GM10248 (cell line): ENCODE results near the gene CFAP54.
"Not testable (repeated sequence)": the region's sequence is repeated elsewhere in the genome, so short reads cannot be mapped to it uniquely, and the experiment has no call there.

Experiments used
- CTCF ChIA-PET: fragments of 300-600 bp; sonication (Branson Sonifier 250); formaldehyde crosslinking; extraction: SDS; loops from one replicate; lab custom pipeline; 2021; ENCODE audit warnings: antibody characterized with exemption; lab: Yijun Ruan, JAX
- POLR2A ChIA-PET: fragments of 350-650 bp; sonication (Branson Sonifier 250); formaldehyde crosslinking; extraction: SDS; loops from one replicate; lab custom pipeline; 2020; ENCODE audit warnings: antibody characterized with exemption; lab: Yijun Ruan, JAX
- DNase-seq: peaks from one replicate; pipeline ENCODE4 v3.0.0; 2012; ENCODE audit errors: extremely low spot score
- TF ChIP-seq, protein P1 (sequence below): IDR thresholded peaks from 2 replicates; pipeline ENCODE4 v1.5.1; 2012; ENCODE audit warnings: mild to moderate bottlenecking, low read depth; ENCODE audit errors: extremely low read depth, missing control alignments, control extremely low read depth

Gene CFAP54

DNA sequence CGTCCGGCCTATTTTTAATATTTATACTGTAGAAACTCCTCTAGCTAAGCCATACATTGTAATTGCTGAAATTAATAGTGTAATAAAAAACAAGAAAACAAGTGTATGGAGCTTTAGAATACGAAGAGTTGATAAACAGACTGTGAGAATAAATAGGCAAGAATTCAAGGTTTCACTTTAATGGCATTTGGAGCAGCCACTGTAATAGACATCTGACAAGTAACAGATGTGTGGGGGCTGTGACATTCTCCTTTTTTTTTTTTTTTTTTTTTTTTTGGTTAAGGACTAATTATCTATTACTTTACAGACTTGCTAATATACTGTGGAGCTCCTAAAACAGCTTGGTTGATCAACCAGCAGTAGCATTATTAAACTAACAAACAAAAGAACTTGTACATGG is 42.1 kb upstream of the CFAP54 start:
- no peak for DNase-seq
- TF ChIP-seq, protein P1, sequence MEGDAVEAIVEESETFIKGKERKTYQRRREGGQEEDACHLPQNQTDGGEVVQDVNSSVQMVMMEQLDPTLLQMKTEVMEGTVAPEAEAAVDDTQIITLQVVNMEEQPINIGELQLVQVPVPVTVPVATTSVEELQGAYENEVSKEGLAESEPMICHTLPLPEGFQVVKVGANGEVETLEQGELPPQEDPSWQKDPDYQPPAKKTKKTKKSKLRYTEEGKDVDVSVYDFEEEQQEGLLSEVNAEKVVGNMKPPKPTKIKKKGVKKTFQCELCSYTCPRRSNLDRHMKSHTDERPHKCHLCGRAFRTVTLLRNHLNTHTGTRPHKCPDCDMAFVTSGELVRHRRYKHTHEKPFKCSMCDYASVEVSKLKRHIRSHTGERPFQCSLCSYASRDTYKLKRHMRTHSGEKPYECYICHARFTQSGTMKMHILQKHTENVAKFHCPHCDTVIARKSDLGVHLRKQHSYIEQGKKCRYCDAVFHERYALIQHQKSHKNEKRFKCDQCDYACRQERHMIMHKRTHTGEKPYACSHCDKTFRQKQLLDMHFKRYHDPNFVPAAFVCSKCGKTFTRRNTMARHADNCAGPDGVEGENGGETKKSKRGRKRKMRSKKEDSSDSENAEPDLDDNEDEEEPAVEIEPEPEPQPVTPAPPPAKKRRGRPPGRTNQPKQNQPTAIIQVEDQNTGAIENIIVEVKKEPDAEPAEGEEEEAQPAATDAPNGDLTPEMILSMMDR = no peak
- CTCF ChIA-PET = interaction anchor here (1.0 to 2.3 kb wide), 3 partner anchors 10 to 42 kb away, joined by 3 to 8 read pairs (median 3); partner anchors contain the start of gene CFAP54
- POLR2A ChIA-PET = no interaction called here

DNA sequence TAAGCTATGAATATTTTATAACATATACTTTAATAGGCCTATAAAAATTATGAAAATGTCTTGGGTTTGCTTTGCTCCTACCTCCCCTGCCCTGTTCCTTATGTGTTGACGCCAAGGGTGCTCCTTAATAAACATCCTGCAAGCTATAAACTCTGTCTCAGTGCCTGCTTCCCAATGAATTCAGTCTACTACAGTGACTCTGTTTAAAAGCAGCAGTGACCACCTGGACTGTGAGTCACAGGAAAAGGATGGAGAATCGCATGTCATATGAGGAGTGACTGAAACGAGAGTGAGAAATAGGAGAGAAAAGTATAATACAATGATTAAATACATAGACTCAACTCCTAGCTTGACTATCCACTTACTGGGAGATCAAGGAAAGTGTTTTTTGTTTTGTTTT is 41.1 kb upstream of the CFAP54 start:
- CTCF ChIA-PET = interaction anchor here (1.1 to 2.3 kb wide), 2 partner anchors 9 to 48 kb away, joined by 4 to 8 read pairs; partner anchors contain the start of gene CDK17
- POLR2A ChIA-PET = no interaction called here
- TF ChIP-seq, protein P1 = no peak
- DNase-seq = no peak

DNA sequence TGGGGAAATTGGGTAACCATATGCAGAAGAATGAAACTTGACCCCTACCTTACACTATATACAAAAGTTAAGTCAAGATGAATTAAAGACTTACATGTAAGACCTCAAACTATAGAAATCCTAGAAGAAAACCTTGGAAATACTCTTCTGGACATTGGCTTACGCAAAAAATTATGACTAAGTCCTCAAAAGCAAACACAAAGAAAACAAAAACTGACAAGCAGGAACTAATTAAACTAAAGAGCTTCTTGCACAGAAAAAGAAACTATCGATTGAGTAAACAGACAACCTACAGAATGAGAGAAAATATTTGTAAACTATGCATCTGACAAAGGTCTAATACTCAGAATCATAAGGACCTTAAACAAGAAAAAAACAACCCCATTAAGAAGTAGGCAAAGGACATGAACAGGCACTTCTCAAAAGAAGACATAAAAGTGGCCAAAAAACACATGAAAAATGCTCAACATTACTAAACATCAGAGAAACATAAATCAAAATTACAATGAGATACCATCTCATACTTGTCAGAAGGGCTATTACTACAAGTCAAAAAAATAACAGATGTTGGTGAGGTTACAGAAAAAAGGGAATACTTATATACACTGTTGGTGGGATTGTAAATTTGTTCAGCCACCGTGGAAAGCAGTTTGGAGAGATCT is 37.0 kb upstream of the CFAP54 start:
- POLR2A ChIA-PET = no interaction called here
- TF ChIP-seq, protein P1 = no peak
- CTCF ChIA-PET = interaction anchor here (2.3 to 2.4 kb wide), 2 partner anchors 14 to 22 kb away, joined by 5 to 7 read pairs; no protein-coding TSS in a partner anchor
- DNase-seq = no peak

DNA sequence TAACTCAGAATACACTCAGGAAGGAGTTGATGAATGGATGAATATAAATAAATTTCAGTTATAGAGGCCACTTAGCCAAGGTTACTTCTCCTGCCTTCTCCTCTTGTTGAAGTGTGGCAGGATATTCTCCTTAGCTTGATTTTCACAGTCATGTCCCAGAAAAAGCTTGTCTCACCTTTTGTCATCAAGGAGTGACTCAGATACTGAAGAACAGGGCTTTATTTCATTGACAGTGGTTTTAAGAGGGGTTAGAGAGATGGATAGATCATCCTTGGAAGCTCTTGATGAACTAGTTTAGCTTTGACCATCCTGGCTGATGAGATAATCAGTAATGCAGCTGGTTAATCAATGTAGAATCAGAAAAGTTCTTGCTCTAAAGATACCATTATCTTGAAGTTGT is 35.0 kb upstream of the CFAP54 start:
- no peak for DNase-seq
- TF ChIP-seq, protein P1 = no peak
- ChIA-PET CTCF (interaction anchor here (0.8 to 2.4 kb wide), 8 partner anchors 9 to 62 kb away, joined by 3 to 7 read pairs (median 4); partner anchors contain the start of gene CFAP54), POLR2A (no interaction called here)

DNA sequence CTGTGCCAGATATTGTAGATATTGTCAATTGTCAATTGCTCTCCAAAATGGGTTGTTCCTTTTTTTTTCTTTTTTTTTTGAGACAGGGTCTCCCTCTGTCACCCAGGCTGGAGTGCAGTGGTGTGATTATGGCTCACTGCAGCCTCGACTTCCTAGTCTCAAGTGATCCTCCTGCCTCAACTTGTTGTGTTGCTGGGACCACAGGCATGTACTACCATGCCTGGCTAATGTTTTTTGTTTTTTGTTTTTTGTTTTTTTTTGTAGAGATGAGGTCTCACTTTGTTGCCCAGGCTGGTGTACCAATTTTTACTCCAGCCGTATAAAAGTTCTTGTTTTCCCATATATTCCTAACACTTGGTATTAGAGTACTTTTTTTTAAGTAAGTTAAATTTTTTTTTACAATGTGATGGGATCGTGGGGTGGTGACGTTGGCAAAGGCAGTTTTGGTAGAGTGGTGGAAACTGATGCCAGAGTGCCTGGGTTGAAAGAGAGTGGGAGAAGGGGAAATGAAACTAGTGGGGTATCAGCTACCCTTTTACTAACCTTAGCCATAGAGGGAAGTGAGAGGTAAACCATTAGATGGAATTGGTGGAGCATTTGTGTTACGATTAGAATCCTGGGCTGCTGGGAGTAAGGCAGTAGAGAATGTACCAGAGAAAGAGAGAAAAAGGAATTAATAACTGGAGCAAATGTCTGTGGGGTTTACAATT is 33.0 kb upstream of the CFAP54 start:
- DNase-seq = peak; percentile 36
- CTCF ChIA-PET = interaction anchor here (2.1 kb wide), 1 partner anchor 9 kb away, joined by 8 read pairs; no protein-coding TSS in a partner anchor
- TF ChIP-seq, protein P1 = no peak
- POLR2A ChIA-PET = no interaction called here

DNA sequence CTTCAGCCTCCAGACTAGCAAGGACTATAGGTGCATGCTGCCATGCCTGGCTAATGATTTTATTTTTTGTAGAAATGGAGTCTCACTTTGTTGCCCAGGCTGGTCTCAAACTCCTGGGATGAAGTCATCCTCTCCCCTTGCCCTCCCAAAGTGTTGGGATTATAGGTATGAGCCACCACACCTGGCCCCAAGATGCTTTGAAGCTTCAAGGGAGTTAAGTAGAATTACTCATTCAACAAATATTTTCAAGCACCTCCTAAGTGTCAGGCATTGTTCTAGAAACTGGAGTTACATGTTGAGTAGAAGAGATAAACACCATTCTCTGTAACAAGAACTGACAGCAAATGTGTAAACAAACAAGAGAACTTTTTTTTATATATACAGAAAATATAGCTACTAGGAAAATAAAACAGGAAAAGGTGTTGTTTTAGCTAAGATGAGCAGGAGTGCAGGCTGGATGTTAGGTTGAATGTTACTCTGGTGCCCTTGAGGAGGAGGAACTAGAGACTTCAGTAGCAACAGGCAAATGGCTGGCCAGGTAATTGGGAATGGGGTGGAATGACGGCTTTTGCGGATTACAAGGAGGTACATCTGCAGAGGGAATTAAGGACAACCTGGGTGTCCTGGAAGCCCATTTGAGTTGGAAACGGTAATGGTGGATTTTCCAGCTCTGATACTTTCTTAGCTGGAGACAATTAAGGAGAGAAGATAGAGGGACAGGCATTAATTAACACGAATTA is 32.0 kb upstream of the CFAP54 start:
- TF ChIP-seq, protein P1 = no peak
- ChIA-PET POLR2A (no interaction called here), CTCF (interaction anchor here (1.1 to 2.1 kb wide), 2 partner anchors 10 to 12 kb away, joined by 3 to 8 read pairs; no protein-coding TSS in a partner anchor)
- DNase-seq = no peak

DNA sequence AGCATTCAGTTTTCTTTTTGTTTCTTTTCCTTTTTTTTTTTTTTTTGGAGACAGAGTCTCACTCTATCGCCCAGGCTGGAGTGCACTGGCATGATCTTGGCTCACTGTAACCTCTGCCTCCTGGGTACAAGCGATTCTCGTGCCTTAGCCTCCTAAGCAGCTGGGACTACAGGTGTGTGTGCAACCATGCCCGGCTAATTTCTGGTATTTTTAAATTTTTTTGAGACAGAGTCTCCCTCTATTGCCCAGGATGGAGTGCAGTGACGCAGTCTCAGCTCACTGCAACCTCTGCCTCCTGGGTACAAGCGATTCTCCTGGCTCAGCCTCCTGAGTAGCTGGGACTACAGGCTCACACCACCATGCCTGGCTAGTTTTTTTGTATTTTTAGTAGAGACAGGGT is 30.1 kb upstream of the CFAP54 start:
- CTCF ChIA-PET = not testable (repeated sequence)

More for the DNA sequence above, 30.1 kb upstream of the CFAP54 start:
- DNase-seq = not testable (repeated sequence)
- POLR2A ChIA-PET = interaction anchor here (0.7 kb wide), 1 partner anchor 1198 kb away, joined by 5 read pairs; no protein-coding TSS in a partner anchor
